Caco-2 (cell line): ENCODE results near the gene KMT5B. TPM values are rescaled to one million over a fixed set of nuclear protein-coding genes. Genes with fewer than 3 reads are reported as not detected.

Experiments
- BruUV-seq: library from RNA; stranded (reverse); fragments of 400-500 nt; replicated peaks from 2 replicates; lab custom pipeline; 2021; lab: Mats Ljungman, UMichigan
- CTCF ChIA-PET: fragments of 300-600 bp; sonication (Branson Sonifier 250); formaldehyde crosslinking; loops from one replicate; lab custom pipeline; 2022; ENCODE audit warnings: antibody characterized with exemption; lab: Charles Lee
- POLR2A ChIA-PET: fragments of 300-600 bp; sonication (Branson Sonifier 250); formaldehyde crosslinking; loops from one replicate; lab custom pipeline; 2022; ENCODE audit warnings: antibody characterized with exemption; lab: Charles Lee
- DNase-seq, 2 experiments: peaks; one replicate each; pipeline versions ENCODE4 v3.0.0 to v3.0.0-alpha.2; 2020 to 2022
- H3K27me3 ChIP-seq: replicated peaks from 2 replicates; pipeline ENCODE4 v1.6.0; 2011; ENCODE audit warnings: low read length; ENCODE audit not compliant: control insufficient read depth, insufficient read depth
- H3K36me3 ChIP-seq: 2 replicates; pipeline ENCODE4 v1.5.1; 2011; ENCODE audit warnings: low read length; ENCODE audit not compliant: control insufficient read depth, insufficient read depth
- H3K4me1 ChIP-seq: fragments of 250-450 bp; sonication (Bioruptor Pico); 2 replicates; pipeline ENCODE4 v1.5.1; 2020; ENCODE audit warnings: mild to moderate bottlenecking
- H3K4me3 ChIP-seq: 2 replicates; pipeline ENCODE4 v1.5.1; 2011; ENCODE audit warnings: low read depth, mild to moderate bottlenecking, control low read depth, low read length
- H3K9me3 ChIP-seq: fragments of 250-450 bp; sonication (Bioruptor Pico); 2 replicates; pipeline ENCODE4 v1.5.1; 2020; ENCODE audit warnings: mild to moderate bottlenecking, moderate library complexity
- H3K27ac Mint-ChIP-seq: one replicate; pipeline ENCODE4 v1.8.0; 2022; ENCODE audit warnings: mixed read lengths; ENCODE audit not compliant: unreplicated experiment
- H3K27me3 Mint-ChIP-seq: one replicate; pipeline ENCODE4 v1.8.0; 2022; ENCODE audit warnings: mixed read lengths; ENCODE audit not compliant: insufficient read depth, unreplicated experiment
- H3K36me3 Mint-ChIP-seq: one replicate; pipeline ENCODE4 v1.8.0; 2022; ENCODE audit warnings: mild to moderate bottlenecking, mixed read lengths; ENCODE audit not compliant: insufficient read depth, unreplicated experiment
- H3K4me1 Mint-ChIP-seq: one replicate; pipeline ENCODE4 v1.8.0; 2022; ENCODE audit warnings: low read depth, mixed read lengths; ENCODE audit not compliant: unreplicated experiment
- H3K4me3 Mint-ChIP-seq: one replicate; pipeline ENCODE4 v1.8.0; 2022; ENCODE audit warnings: mild to moderate bottlenecking, moderate library complexity, mixed read lengths; ENCODE audit not compliant: unreplicated experiment
- H3K9me3 Mint-ChIP-seq: one replicate; pipeline ENCODE4 v1.8.0; 2022; ENCODE audit warnings: mixed read lengths; ENCODE audit not compliant: unreplicated experiment
- CTCF ChIP-seq, 2 experiments: fragments of 200-600 bp in 1 of 2; IDR thresholded peaks; 1 replicate in 1 of 2; 2 replicates in 1 of 2; pipeline versions ENCODE4 v1.5.1 to v1.8.0; 2011 to 2022; ENCODE audit warnings: antibody characterized with exemption in 1 of 2, control low read depth in 1 of 2, inconsistent platforms in 1 of 2, low read depth in 1 of 2, low read length in 1 of 2, mild to moderate bottlenecking in 1 of 2, moderate library complexity in 1 of 2; ENCODE audit not compliant: insufficient read depth in 1 of 2, severe bottlenecking in 1 of 2, unreplicated experiment in 1 of 2
- intact Hi-C: fragments of 100-400 bp; cut with micrococcal nuclease; formaldehyde crosslinking; loops from one replicate; pipeline ENCODE4 v1.10.0; 2022; ENCODE audit not compliant: unreplicated experiment
- total RNA-seq: library from RNA; stranded (reverse); gene quantifications from 2 replicates; pipeline ENCODE4 v1.2.3, GENCODE V29; 2022

The KMT5B gene
- total RNA-seq, 1 experiment from 2014 or later = 91.2 TPM

DNA sequence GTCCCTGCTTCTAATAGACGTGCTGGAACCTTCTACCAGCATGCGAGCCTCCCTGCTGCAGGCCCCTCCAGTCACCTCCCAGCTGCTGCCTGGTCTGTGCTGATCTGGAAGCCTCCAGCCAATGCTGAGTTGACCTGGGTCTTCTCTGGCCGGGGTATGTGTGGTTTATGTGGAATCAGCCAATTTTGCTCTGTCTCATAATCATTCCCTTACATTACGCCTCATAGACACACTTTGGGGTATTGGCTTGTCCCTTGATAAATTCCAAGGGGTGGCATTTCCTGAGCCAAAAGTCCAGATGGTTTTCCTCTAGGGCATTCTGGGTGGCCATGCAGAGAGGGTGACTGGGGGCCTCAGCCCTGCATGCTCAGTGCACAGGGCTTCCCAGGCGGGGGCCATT, 8.3 kb upstream of the KMT5B start:
- DNase-seq = no peak
- Mint-ChIP-seq H3K9me3 (no peaks in the 10 kb centered on the region), H3K36me3 (no peaks in the 10 kb centered on the region), H3K27ac (no peak overlapping the region), H3K27me3 (no peaks in the 10 kb centered on the region), H3K4me3 (no peak overlapping the region), H3K4me1 (no peaks in the 10 kb centered on the region)
- no TSS peak for BruUV-seq
- intact Hi-C loops = no loop called here
- ChIA-PET POLR2A (no interaction called here), CTCF (no interaction called here)
- no peak for TF ChIP-seq CTCF (IDR thresholded peaks at IDR 0.05; ENCODE audit: insufficient read depth in 1 of 2, low read depth in 1 of 2, low read length in 1 of 2, severe bottlenecking in 1 of 2, unreplicated experiment in 1 of 2)
- Histone ChIP-seq H3K27me3 (no peaks in the 10 kb centered on the region), H3K4me1 (no peaks in the 10 kb centered on the region), H3K4me3 (no peak overlapping the region), H3K36me3 (no peaks in the 10 kb centered on the region), H3K9me3 (no peaks in the 10 kb centered on the region)

DNA sequence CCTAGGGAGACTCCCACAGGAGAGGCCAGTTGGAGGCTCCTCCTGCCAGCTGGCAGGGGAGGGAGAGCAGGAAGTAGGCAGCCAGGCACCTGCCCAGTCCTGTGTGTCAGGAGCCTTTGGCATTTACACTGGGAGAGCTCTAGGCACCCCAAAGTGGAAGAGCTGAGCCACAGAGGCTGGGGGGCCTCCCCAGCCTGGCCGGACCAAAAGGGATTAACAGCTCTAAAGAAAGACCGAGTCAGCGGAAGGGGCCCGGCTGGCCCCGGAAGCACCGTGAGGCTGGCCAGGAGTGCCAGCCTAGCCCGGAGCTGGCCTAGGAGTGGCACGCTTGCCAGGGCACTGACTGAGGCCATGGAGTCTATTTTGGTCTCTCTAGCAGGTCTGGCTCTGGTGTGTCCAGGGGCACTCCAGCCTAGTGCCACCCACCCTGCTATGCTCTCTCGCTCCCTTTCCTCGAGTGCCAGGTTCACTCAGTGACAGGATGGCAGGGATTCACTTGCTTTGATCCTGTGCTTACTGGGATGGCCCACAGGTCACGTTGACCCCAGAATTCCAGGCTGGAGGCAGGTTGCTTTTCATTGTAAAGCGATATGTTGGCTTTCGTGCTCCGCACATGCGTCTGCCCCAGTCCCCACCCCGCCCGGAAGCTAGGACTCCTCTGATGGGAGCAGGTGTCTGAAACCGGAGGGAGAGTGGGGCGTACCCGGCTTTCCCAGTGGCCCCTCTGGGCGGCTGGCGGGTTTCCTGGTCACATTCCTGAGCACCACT, 3.3 kb upstream of the KMT5B start:
- H3K4me1 ChIP-seq = peaks cover 13% of the 10 kb centered on the region
- Mint-ChIP-seq H3K36me3 (peaks cover 30% of the 10 kb centered on the region), H3K27ac (no peak overlapping the region), H3K9me3 (no peaks in the 10 kb centered on the region), H3K4me3 (no peak overlapping the region), H3K4me1 (peaks cover 18% of the 10 kb centered on the region), H3K27me3 (no peaks in the 10 kb centered on the region)
- no TSS peak for BruUV-seq
- H3K27me3 ChIP-seq = no peaks in the 10 kb centered on the region
- H3K36me3 ChIP-seq = no peaks in the 10 kb centered on the region
- no peak for TF ChIP-seq CTCF (IDR thresholded peaks at IDR 0.05; ENCODE audit: insufficient read depth in 1 of 2, low read depth in 1 of 2, low read length in 1 of 2, severe bottlenecking in 1 of 2, unreplicated experiment in 1 of 2)
- no peaks in the 10 kb centered on the region for H3K9me3 ChIP-seq
- POLR2A ChIA-PET = interaction anchor here (1.9 kb wide), 1 partner anchor 82 kb away, joined by 4 read pairs; no protein-coding TSS in a partner anchor
- no peak overlapping the region for H3K4me3 ChIP-seq
- no peak for DNase-seq
- CTCF ChIA-PET = interaction anchor here (0.6 to 0.7 kb wide), 2 partner anchors 10 to 545 kb away, joined by 3 to 4 read pairs; no protein-coding TSS in a partner anchor
- intact Hi-C loops = no loop called here

GRCh38 chr11:68215524-68216170, 2.6 kb upstream of the KMT5B start:
- Histone ChIP-seq H3K27me3 (no peaks in the 10 kb centered on the region), H3K4me3 (no peak overlapping the region), H3K4me1 (peaks cover 13% of the 10 kb centered on the region), H3K36me3 (no peaks in the 10 kb centered on the region), H3K9me3 (no peaks in the 10 kb centered on the region)
- Mint-ChIP-seq H3K4me3 (peak overlapping the region; percentile 86), H3K27ac (peak overlapping the region; percentile 43), H3K9me3 (no peaks in the 10 kb centered on the region), H3K27me3 (no peaks in the 10 kb centered on the region), H3K36me3 (peaks cover 30% of the 10 kb centered on the region), H3K4me1 (peaks cover 24% of the 10 kb centered on the region)
- no peak for DNase-seq
- ChIA-PET POLR2A (interaction anchor here (1.9 kb wide), 1 partner anchor 82 kb away, joined by 4 read pairs; no protein-coding TSS in a partner anchor), CTCF (interaction anchor here (0.7 kb wide), 1 partner anchor 10 kb away, joined by 3 read pairs; no protein-coding TSS in a partner anchor)
- intact Hi-C loops = no loop called here
- no TSS peak for BruUV-seq
- TF ChIP-seq CTCF (IDR thresholded peaks at IDR 0.05; ENCODE audit: insufficient read depth in 1 of 2, low read depth in 1 of 2, low read length in 1 of 2, severe bottlenecking in 1 of 2, unreplicated experiment in 1 of 2) = no peak
